ENCODE data around the gene FIBIN. TPM values are rescaled to one million over a fixed set of nuclear protein-coding genes. Genes with fewer than 3 reads are reported as not detected.

Gene FIBIN
- total and polyA plus RNA-seq, 10 donors = 1.00 to 17.9 (median 6.9) TPM

DNA sequence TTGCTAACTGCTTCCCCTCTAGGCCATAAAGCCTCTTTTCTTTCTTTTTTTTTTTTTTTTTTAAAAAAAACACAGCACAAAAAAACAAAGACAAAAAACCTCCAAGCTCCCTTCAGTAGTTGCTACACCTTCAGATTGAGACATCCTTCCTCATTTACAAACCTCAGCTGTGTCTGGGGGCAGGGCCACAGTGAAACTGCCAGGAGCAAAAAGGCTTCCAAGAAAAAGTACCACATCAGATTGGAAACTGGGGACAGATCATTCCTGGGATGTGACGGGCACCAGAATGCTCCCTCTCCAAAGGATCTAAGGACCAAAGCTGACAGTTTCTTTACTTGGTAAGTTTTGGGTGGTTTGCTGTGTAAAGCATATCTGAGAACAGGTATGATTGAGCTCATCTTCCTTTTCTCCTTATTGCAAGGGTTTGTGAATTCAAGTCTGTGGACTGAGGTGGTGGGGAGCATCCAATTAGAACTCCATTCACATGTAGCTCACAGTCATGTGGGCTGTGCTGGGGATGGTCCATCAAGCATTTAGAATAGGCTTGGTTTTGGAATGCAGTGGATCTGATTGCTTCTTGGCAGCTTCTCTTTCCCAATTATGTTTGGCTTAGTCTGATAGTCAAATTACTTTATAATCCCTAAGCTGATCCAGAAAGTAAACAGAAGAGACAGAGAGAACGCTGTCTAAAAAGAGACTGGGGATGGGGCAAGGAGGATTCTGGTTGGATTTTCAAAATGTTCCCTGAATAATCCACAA, 47.4 kb downstream of the FIBIN start:
- intact Hi-C loops (cut with DNase I; ENCODE audit: low total_unique reads) = no loop called here
- Histone ChIP-seq H3K4me3 (no peak overlapping the region), H3K27ac (no peak overlapping the region), H3K36me3 (no peaks in the 10 kb centered on the region), H3K4me1 (no peaks in the 10 kb centered on the region), H3K9me3 (peaks cover 0 to 57% (median 39%) of the 10 kb centered on the region in 8 donors), H3K27me3 (replicated peaks in 1 of 7) (no peaks in the 10 kb centered on the region)
- no peak for TF ChIP-seq POLR2AphosphoS5 (IDR thresholded peaks at IDR 0.05)
- TF ChIP-seq POLR2A (IDR thresholded peaks at IDR 0.05) = no peak
- TF ChIP-seq, protein P1, sequence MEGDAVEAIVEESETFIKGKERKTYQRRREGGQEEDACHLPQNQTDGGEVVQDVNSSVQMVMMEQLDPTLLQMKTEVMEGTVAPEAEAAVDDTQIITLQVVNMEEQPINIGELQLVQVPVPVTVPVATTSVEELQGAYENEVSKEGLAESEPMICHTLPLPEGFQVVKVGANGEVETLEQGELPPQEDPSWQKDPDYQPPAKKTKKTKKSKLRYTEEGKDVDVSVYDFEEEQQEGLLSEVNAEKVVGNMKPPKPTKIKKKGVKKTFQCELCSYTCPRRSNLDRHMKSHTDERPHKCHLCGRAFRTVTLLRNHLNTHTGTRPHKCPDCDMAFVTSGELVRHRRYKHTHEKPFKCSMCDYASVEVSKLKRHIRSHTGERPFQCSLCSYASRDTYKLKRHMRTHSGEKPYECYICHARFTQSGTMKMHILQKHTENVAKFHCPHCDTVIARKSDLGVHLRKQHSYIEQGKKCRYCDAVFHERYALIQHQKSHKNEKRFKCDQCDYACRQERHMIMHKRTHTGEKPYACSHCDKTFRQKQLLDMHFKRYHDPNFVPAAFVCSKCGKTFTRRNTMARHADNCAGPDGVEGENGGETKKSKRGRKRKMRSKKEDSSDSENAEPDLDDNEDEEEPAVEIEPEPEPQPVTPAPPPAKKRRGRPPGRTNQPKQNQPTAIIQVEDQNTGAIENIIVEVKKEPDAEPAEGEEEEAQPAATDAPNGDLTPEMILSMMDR (IDR thresholded peaks at IDR 0.05 in 8 of 11, conservative IDR thresholded peaks at IDR 0.05 in 3 of 11) = no peak
- 73 to 91% (median 82%) methylated on average over 2 of the region's 2 CpGs for WGBS, 5 donors
- no peak for DNase-seq

Other genes starting within 250 kb of the FIBIN start
- gene BBOX1, start 46.7 kb downstream of the FIBIN start, total RNA-seq = not detected
- gene BBOX1, start 46.7 kb downstream of the FIBIN start, polyA plus RNA-seq = not detected